ENCODE data around the gene RASEF. TPM values are rescaled to one million over a fixed set of nuclear protein-coding genes. Genes with fewer than 3 reads are reported as not detected.

Gene RASEF
- total and polyA plus RNA-seq, 10 of the 15 experiments (the other 5 are each of a cell fraction or from before 2014, with no cell fraction given): under 0.01 to 0.04 (median 0.01) TPM; not detected in 7

DNA sequence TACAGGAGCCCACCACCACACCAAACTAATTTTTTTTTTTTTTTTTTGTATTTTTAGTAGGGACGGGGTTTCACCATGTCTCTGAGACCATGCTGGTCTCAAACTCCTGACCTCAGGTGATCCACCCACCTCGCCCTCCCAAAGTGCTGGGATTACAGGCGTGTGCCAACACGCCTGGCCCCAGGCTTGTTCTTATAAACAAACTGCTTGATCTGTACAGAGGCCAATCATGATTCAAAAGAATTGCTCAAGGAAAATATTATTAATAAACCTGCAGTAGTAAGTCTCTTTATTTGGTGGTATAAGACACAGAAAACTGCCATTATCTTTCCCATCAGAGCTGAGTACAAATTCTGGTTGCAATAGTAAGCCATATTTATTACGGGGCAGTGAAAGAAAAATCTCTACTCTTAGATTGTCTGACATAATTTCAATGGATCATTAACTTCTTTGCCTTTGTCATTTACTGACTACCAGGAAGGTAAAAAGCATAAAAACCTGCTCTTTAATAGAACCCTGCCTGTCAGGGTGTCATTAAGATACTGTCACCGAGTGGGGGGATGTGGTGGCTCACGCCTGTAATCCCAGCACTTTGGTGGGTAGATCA is 33.3 kb downstream of the RASEF start:
- WGBS (ENCODE audit: insufficient coverage, insufficient replicate concordance, low lambda C conversion rate, missing lambda C conversion rate): 8% methylated on average over 7 of the region's 7 CpGs
- H2AFZ ChIP-seq (ENCODE audit: control insufficient read depth, low read depth, low read length): no peak overlapping the region
- no peaks in the 10 kb centered on the region for H3K79me2 ChIP-seq (ENCODE audit: control insufficient read depth, insufficient read depth, low read length)
- ATAC-seq: no peak
- no peaks in the 10 kb centered on the region for H3K4me1 ChIP-seq (ENCODE audit: control insufficient read depth, insufficient read depth, low read length)
- ChIA-PET RAD21 (ENCODE audit: unreplicated experiment) (no interaction called here), CTCF (interaction anchor here (0.8 kb wide), 1 partner anchor 262 kb away, joined by 3 read pairs; no protein-coding TSS in a partner anchor), POLR2A (no interaction called here), SMC1A (ENCODE audit: uncharacterized antibody, unreplicated experiment) (no interaction called here)
- no peak overlapping the region for H3K27ac ChIP-seq (ENCODE audit: control insufficient read depth, insufficient read depth)
- in situ Hi-C loops (cut with MboI): no loop called here
- H3K4me2 ChIP-seq (ENCODE audit: control insufficient read depth, insufficient read depth): no peak overlapping the region
- no peaks in the 10 kb centered on the region for H3K9me3 ChIP-seq (replicated peaks; ENCODE audit: control insufficient read depth, insufficient read depth, low read length)
- no peak for FAIRE-seq
- no peaks in the 10 kb centered on the region for H3K36me3 ChIP-seq (ENCODE audit: control insufficient read depth in 2 of 2, insufficient read depth in 2 of 2, low read length in 1 of 2)
- no peaks in the 10 kb centered on the region for H3K27me3 ChIP-seq (replicated peaks in 1 of 2; ENCODE audit: control insufficient read depth in 2 of 2, insufficient read depth in 2 of 2, low read length in 1 of 2)
- TF ChIP-seq TCF7 (IDR thresholded peaks at IDR 0.05; ENCODE audit: borderline replicate concordance): no peak
- TF ChIP-seq RAD51 (IDR thresholded peaks at IDR 0.05): no peak
- no peak for TF ChIP-seq DPF2 (IDR thresholded peaks at IDR 0.05)
- no peak for TF ChIP-seq CREM (IDR thresholded peaks at IDR 0.05; ENCODE audit: low read depth)
- no peak for TF ChIP-seq BACH1 (IDR thresholded peaks at IDR 0.05; ENCODE audit: borderline replicate concordance)
- no peak for TF ChIP-seq MYB (IDR thresholded peaks at IDR 0.05; ENCODE audit: borderline replicate concordance, low read depth, low read length)
- TF ChIP-seq, protein P1, sequence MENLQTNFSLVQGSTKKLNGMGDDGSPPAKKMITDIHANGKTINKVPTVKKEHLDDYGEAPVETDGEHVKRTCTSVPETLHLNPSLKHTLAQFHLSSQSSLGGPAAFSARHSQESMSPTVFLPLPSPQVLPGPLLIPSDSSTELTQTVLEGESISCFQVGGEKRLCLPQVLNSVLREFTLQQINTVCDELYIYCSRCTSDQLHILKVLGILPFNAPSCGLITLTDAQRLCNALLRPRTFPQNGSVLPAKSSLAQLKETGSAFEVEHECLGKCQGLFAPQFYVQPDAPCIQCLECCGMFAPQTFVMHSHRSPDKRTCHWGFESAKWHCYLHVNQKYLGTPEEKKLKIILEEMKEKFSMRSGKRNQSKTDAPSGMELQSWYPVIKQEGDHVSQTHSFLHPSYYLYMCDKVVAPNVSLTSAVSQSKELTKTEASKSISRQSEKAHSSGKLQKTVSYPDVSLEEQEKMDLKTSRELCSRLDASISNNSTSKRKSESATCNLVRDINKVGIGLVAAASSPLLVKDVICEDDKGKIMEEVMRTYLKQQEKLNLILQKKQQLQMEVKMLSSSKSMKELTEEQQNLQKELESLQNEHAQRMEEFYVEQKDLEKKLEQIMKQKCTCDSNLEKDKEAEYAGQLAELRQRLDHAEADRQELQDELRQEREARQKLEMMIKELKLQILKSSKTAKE (IDR thresholded peaks at IDR 0.05; ENCODE audit: low read depth, poor library complexity, severe bottlenecking): no peak
- no peak for TF ChIP-seq CREB1 (IDR thresholded peaks at IDR 0.05; ENCODE audit: low read depth)
- TF ChIP-seq, protein P2, sequence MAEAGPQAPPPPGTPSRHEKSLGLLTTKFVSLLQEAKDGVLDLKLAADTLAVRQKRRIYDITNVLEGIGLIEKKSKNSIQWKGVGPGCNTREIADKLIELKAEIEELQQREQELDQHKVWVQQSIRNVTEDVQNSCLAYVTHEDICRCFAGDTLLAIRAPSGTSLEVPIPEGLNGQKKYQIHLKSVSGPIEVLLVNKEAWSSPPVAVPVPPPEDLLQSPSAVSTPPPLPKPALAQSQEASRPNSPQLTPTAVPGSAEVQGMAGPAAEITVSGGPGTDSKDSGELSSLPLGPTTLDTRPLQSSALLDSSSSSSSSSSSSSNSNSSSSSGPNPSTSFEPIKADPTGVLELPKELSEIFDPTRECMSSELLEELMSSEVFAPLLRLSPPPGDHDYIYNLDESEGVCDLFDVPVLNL (IDR thresholded peaks at IDR 0.05; ENCODE audit: low read depth, low read length): no peak
- no peak for TF ChIP-seq PML (IDR thresholded peaks at IDR 0.05; ENCODE audit: low read length)
- no peak for TF ChIP-seq SMARCA5 (IDR thresholded peaks at IDR 0.05)
- TF ChIP-seq, protein P3, sequence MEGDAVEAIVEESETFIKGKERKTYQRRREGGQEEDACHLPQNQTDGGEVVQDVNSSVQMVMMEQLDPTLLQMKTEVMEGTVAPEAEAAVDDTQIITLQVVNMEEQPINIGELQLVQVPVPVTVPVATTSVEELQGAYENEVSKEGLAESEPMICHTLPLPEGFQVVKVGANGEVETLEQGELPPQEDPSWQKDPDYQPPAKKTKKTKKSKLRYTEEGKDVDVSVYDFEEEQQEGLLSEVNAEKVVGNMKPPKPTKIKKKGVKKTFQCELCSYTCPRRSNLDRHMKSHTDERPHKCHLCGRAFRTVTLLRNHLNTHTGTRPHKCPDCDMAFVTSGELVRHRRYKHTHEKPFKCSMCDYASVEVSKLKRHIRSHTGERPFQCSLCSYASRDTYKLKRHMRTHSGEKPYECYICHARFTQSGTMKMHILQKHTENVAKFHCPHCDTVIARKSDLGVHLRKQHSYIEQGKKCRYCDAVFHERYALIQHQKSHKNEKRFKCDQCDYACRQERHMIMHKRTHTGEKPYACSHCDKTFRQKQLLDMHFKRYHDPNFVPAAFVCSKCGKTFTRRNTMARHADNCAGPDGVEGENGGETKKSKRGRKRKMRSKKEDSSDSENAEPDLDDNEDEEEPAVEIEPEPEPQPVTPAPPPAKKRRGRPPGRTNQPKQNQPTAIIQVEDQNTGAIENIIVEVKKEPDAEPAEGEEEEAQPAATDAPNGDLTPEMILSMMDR (IDR thresholded peaks at IDR 0.05 in 2 of 3, conservative IDR thresholded peaks at IDR 0.05 in 1 of 3; ENCODE audit: control insufficient read depth in 2 of 3, extremely low read depth in 1 of 3, insufficient read depth in 1 of 3, low read depth in 3 of 3, low read length in 3 of 3): no peak
- no peak for TF ChIP-seq IKZF2 (IDR thresholded peaks at IDR 0.05)
- no peak for TF ChIP-seq TCF3 (IDR thresholded peaks at IDR 0.05; ENCODE audit: borderline replicate concordance, insufficient read depth, low read depth, low read length)
- TF ChIP-seq RBBP5 (conservative IDR thresholded peaks at IDR 0.05): no peak
- no peak for TF ChIP-seq BHLHE40 (IDR thresholded peaks at IDR 0.05; ENCODE audit: borderline replicate concordance in 1 of 2, low read depth in 2 of 2, low read length in 1 of 2)
- no peak for TF ChIP-seq PAX5 (IDR thresholded peaks at IDR 0.05; ENCODE audit: borderline replicate concordance, low read depth, low read length)
- intact Hi-C loops (cut with micrococcal nuclease; ENCODE audit: unreplicated experiment): no loop called here
- H3K9ac ChIP-seq (ENCODE audit: control insufficient read depth, insufficient read depth, low read length): no peak overlapping the region
- no peak for DNase-seq (ENCODE audit: low read depth, low spot score)
- H4K20me1 ChIP-seq (ENCODE audit: control insufficient read depth, insufficient read depth): no peaks in the 10 kb centered on the region
- no peak overlapping the region for H3K4me3 ChIP-seq
- BruUV-seq (replicated peaks): no TSS peak
